SK-N-SH (cell line): ENCODE data around the gene SORL1. TPM values are rescaled to one million over a fixed set of nuclear protein-coding genes. Genes with fewer than 3 reads are reported as not detected.

ENCODE experiments used
- CTCF ChIA-PET: fragments of 300-600, 350-600 bp; formaldehyde crosslinking; extraction: SDS; loops from one replicate; lab custom pipeline; 2021; lab: Yijun Ruan, JAX
- POLR2A ChIA-PET: fragments of 350-600 bp; sonication (Branson Sonifier 250); formaldehyde crosslinking; extraction: SDS; loops from one replicate; lab custom pipeline; 2020; ENCODE audit warnings: antibody characterized with exemption, inconsistent platforms; lab: Yijun Ruan, JAX
- DNase-seq: peaks from one replicate; pipeline ENCODE4 v3.0.0; 2012
- H2AFZ ChIP-seq: fragments of 200-600 bp; sonication (generic); 2 replicates; pipeline ENCODE4 v1.8.1; 2016; ENCODE audit warnings: antibody characterized with exemption, mild to moderate bottlenecking, low read depth
- H3F3A ChIP-seq: fragments of 200-600 bp; sonication (generic); replicated peaks from 2 replicates; pipeline ENCODE3; 2016; ENCODE audit warnings: antibody characterized with exemption, mild to moderate bottlenecking; ENCODE audit not compliant: insufficient read depth
- H3K27ac ChIP-seq, 2 experiments: fragments of 200-500 bp in 1 of 2; fragments of 200-600 bp in 1 of 2; sonication (Bioruptor generic) in 1 of 2; sonication (generic), shearing (Covaris generic) in 1 of 2; 2 replicates each; pipeline versions ENCODE4 v1.5.1 to v1.6.1; 2014 to 2016; ENCODE audit warnings: low read depth in 2 of 2, inconsistent platforms in 1 of 2, low read length in 1 of 2, mild to moderate bottlenecking in 1 of 2, mixed read lengths in 1 of 2
- H3K27me3 ChIP-seq: fragments of 200-600 bp; sonication (generic), shearing (Covaris generic); 2 replicates; pipeline ENCODE4 v1.6.1; 2016; ENCODE audit warnings: mixed run types; ENCODE audit not compliant: insufficient read depth
- H3K36me3 ChIP-seq, 2 experiments: fragments of 200-500 bp in 1 of 2; fragments of 200-600 bp in 1 of 2; sonication (Bioruptor generic) in 1 of 2; sonication (generic) in 1 of 2; replicated peaks in 1 of 2; 2 replicates each; pipeline versions ENCODE3 to v1.5.1; 2014 to 2016; ENCODE audit warnings: low read length in 1 of 2, mild to moderate bottlenecking in 1 of 2; ENCODE audit not compliant: insufficient read depth in 2 of 2, control insufficient read depth in 1 of 2
- H3K4me1 ChIP-seq, 2 experiments: fragments of 200-500 bp in 1 of 2; fragments of 200-600 bp in 1 of 2; sonication (Bioruptor generic) in 1 of 2; sonication (generic), shearing (Covaris generic) in 1 of 2; 2 replicates each; pipeline versions ENCODE4 v1.5.1 to v1.6.1; 2014 to 2016; ENCODE audit warnings: low read depth in 1 of 2, low read length in 1 of 2, mixed run types in 1 of 2; ENCODE audit not compliant: insufficient read depth in 2 of 2, control insufficient read depth in 1 of 2
- H3K4me2 ChIP-seq: fragments of 200-600 bp; sonication (generic), shearing (Covaris generic); 2 replicates; pipeline ENCODE4 v1.6.1; 2017; ENCODE audit warnings: mixed run types
- H3K4me3 ChIP-seq, 2 experiments: fragments of 200-500 bp in 1 of 2; fragments of 200-600 bp in 1 of 2; sonication (Bioruptor generic) in 1 of 2; sonication (generic), shearing (Covaris generic) in 1 of 2; 2 replicates each; pipeline versions ENCODE4 v1.5.1 to v1.8.1; 2014 to 2016; ENCODE audit warnings: low read depth in 2 of 2, inconsistent platforms in 1 of 2, low read length in 1 of 2, mild to moderate bottlenecking in 1 of 2, mixed read lengths in 1 of 2, moderate library complexity in 1 of 2
- H3K79me2 ChIP-seq: fragments of 200-600 bp; sonication (generic); 2 replicates; pipeline ENCODE4 v1.8.1; 2017; ENCODE audit warnings: mild to moderate bottlenecking; ENCODE audit not compliant: insufficient read depth
- H3K9ac ChIP-seq: fragments of 200-600 bp; sonication (generic); 2 replicates; pipeline ENCODE4 v1.6.1; 2017; ENCODE audit warnings: mixed run types
- H3K9me2 ChIP-seq: fragments of 200-600 bp; sonication (generic); 2 replicates; pipeline ENCODE4 v1.6.1; 2017; ENCODE audit warnings: mixed run types
- H3K9me3 ChIP-seq: fragments of 200-600 bp; sonication (generic); 2 replicates; pipeline ENCODE4 v1.6.1; 2017; ENCODE audit warnings: mixed run types, mild to moderate bottlenecking, moderate library complexity
- H4K20me1 ChIP-seq: fragments of 200-600 bp; sonication (generic); 2 replicates; pipeline ENCODE4 v1.6.1; 2017; ENCODE audit warnings: mild to moderate bottlenecking, mixed run types; ENCODE audit not compliant: insufficient read depth
- CHD2 ChIP-seq: fragments of 150-350 bp; IDR thresholded peaks from 2 replicates; pipeline ENCODE4 v1.6.1; 2018; ENCODE audit warnings: low read length; ENCODE audit not compliant: partially characterized antibody
- FOSL2 ChIP-seq: IDR thresholded peaks from 2 replicates; pipeline ENCODE4 v1.4.0; 2012; ENCODE audit warnings: low read depth, mild to moderate bottlenecking, moderate library complexity, borderline replicate concordance
- JUND ChIP-seq: IDR thresholded peaks from 2 replicates; pipeline ENCODE4 v1.4.0; 2012
- MEF2A ChIP-seq: IDR thresholded peaks from 2 replicates; pipeline ENCODE4 v1.4.0; 2012; ENCODE audit warnings: low read depth, borderline replicate concordance
- RAD21 ChIP-seq: IDR thresholded peaks from 2 replicates; pipeline ENCODE4 v1.6.1; 2012; ENCODE audit warnings: mild to moderate bottlenecking, low read length
- YY1 ChIP-seq: IDR thresholded peaks from 2 replicates; pipeline ENCODE4 v1.4.0; 2012; ENCODE audit warnings: low read depth, mild to moderate bottlenecking
- WGBS: methylation state at CpG from one replicate; pipeline ENCODE4 v1.1.6; 2017; ENCODE audit warnings: low lambda C conversion rate; 5-methylcytosine and 5-hydroxymethylcytosine counted together
- polyA plus RNA-seq, 3 experiments: library from polyadenylated mRNA; depleted of rRNA; stranded (reverse); fragments of >200 nt; gene quantifications; 2 replicates each; pipeline ENCODE4 v1.2.3, GENCODE V29; 2012
- TF ChIP-seq, protein P1 (sequence below): IDR thresholded peaks from 2 replicates; pipeline ENCODE4; 2012
- TF ChIP-seq, protein P2 (sequence below): IDR thresholded peaks from 2 replicates; pipeline ENCODE4 v1.4.0; 2012; ENCODE audit warnings: low read depth, borderline replicate concordance
- TF ChIP-seq, protein P3 (sequence below): fragments of 150-350 bp; IDR thresholded peaks from 2 replicates; pipeline ENCODE4 v1.6.1; 2016; ENCODE audit warnings: mild to moderate bottlenecking, low read depth, low read length
- TF ChIP-seq, protein P4 (sequence below): IDR thresholded peaks from 2 replicates; pipeline ENCODE4 v1.6.1; 2012; ENCODE audit warnings: mild to moderate bottlenecking, low read depth, low read length, moderate library complexity
- TF ChIP-seq, protein P5 (sequence below): IDR thresholded peaks from 2 replicates; pipeline ENCODE4 v1.4.0; 2012; ENCODE audit warnings: low read depth, borderline replicate concordance

SORL1 gene
- polyA plus RNA-seq, 1 of the 3 experiments (the other 2 are of a cell fraction): 7.1 TPM

DNA sequence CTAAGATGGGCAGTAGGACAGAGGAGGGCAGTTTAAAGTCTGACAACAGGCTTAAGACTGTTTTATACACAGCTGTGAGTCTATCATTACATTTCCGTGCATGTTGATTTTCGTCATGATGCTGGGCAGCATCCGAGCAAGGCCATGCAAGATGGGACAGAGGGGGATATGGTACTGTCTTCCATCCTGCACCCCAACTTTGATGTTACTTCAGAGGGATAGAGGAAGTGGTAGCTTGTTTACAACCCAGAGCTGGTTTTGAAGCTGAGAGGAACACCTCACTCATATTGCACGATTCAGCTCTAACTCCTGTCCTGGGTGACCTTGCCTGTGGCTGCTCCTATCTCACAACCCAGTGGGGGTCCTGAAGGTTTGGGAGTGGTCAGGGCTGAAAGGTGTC, 3.0 kb upstream of the SORL1 start:
- H3K36me3 ChIP-seq: no peaks in the 10 kb centered on the region
- peaks cover 0 to 8% of the 10 kb centered on the region in 2 experiments; a peak in 2 of 4 replicates for H3K4me1 ChIP-seq
- peaks cover 32% of the 10 kb centered on the region for H3K27me3 ChIP-seq
- ChIA-PET POLR2A (no interaction called here), CTCF (interaction anchor here (1.0 to 1.8 kb wide), 3 partner anchors 22 to 142 kb away, joined by 3 to 6 read pairs (median 5); no protein-coding TSS in a partner anchor)
- H4K20me1 ChIP-seq: no peaks in the 10 kb centered on the region
- H3K4me2 ChIP-seq: no peak overlapping the region
- H3K9me3 ChIP-seq: no peaks in the 10 kb centered on the region
- TF ChIP-seq, protein P1, sequence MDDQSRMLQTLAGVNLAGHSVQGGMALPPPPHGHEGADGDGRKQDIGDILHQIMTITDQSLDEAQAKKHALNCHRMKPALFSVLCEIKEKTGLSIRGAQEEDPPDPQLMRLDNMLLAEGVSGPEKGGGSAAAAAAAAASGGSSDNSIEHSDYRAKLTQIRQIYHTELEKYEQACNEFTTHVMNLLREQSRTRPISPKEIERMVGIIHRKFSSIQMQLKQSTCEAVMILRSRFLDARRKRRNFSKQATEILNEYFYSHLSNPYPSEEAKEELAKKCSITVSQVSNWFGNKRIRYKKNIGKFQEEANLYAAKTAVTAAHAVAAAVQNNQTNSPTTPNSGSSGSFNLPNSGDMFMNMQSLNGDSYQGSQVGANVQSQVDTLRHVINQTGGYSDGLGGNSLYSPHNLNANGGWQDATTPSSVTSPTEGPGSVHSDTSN: no peak
- TF ChIP-seq, protein P2, sequence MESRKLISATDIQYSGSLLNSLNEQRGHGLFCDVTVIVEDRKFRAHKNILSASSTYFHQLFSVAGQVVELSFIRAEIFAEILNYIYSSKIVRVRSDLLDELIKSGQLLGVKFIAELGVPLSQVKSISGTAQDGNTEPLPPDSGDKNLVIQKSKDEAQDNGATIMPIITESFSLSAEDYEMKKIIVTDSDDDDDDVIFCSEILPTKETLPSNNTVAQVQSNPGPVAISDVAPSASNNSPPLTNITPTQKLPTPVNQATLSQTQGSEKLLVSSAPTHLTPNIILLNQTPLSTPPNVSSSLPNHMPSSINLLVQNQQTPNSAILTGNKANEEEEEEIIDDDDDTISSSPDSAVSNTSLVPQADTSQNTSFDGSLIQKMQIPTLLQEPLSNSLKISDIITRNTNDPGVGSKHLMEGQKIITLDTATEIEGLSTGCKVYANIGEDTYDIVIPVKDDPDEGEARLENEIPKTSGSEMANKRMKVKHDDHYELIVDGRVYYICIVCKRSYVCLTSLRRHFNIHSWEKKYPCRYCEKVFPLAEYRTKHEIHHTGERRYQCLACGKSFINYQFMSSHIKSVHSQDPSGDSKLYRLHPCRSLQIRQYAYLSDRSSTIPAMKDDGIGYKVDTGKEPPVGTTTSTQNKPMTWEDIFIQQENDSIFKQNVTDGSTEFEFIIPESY: no peak
- TF ChIP-seq CHD2: no peak
- TF ChIP-seq, protein P3, sequence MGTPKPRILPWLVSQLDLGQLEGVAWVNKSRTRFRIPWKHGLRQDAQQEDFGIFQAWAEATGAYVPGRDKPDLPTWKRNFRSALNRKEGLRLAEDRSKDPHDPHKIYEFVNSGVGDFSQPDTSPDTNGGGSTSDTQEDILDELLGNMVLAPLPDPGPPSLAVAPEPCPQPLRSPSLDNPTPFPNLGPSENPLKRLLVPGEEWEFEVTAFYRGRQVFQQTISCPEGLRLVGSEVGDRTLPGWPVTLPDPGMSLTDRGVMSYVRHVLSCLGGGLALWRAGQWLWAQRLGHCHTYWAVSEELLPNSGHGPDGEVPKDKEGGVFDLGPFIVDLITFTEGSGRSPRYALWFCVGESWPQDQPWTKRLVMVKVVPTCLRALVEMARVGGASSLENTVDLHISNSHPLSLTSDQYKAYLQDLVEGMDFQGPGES: no peak
- no peak for TF ChIP-seq FOSL2
- no peak for TF ChIP-seq YY1
- no peak for TF ChIP-seq RAD21
- TF ChIP-seq, protein P4, sequence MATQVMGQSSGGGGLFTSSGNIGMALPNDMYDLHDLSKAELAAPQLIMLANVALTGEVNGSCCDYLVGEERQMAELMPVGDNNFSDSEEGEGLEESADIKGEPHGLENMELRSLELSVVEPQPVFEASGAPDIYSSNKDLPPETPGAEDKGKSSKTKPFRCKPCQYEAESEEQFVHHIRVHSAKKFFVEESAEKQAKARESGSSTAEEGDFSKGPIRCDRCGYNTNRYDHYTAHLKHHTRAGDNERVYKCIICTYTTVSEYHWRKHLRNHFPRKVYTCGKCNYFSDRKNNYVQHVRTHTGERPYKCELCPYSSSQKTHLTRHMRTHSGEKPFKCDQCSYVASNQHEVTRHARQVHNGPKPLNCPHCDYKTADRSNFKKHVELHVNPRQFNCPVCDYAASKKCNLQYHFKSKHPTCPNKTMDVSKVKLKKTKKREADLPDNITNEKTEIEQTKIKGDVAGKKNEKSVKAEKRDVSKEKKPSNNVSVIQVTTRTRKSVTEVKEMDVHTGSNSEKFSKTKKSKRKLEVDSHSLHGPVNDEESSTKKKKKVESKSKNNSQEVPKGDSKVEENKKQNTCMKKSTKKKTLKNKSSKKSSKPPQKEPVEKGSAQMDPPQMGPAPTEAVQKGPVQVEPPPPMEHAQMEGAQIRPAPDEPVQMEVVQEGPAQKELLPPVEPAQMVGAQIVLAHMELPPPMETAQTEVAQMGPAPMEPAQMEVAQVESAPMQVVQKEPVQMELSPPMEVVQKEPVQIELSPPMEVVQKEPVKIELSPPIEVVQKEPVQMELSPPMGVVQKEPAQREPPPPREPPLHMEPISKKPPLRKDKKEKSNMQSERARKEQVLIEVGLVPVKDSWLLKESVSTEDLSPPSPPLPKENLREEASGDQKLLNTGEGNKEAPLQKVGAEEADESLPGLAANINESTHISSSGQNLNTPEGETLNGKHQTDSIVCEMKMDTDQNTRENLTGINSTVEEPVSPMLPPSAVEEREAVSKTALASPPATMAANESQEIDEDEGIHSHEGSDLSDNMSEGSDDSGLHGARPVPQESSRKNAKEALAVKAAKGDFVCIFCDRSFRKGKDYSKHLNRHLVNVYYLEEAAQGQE: no peak
- no peak for TF ChIP-seq JUND
- TF ChIP-seq MEF2A: no peak
- TF ChIP-seq, protein P5, sequence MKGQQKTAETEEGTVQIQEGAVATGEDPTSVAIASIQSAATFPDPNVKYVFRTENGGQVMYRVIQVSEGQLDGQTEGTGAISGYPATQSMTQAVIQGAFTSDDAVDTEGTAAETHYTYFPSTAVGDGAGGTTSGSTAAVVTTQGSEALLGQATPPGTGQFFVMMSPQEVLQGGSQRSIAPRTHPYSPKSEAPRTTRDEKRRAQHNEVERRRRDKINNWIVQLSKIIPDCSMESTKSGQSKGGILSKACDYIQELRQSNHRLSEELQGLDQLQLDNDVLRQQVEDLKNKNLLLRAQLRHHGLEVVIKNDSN: no peak
- no peak for DNase-seq
- H2AFZ ChIP-seq: no peak overlapping the region
- H3F3A ChIP-seq: no peaks in the 10 kb centered on the region
- no peak overlapping the region for H3K9ac ChIP-seq
- WGBS: 95% methylated on average over 4 of the region's 4 CpGs
- H3K79me2 ChIP-seq: no peaks in the 10 kb centered on the region
- H3K4me3 ChIP-seq: no peak overlapping the region
- H3K27ac ChIP-seq: no peak overlapping the region
- H3K9me2 ChIP-seq: no peaks in the 10 kb centered on the region
